Natural killer cell (primary cell): ENCODE measurements around the gene ATMIN. TPM values are rescaled to one million over a fixed set of nuclear protein-coding genes. Genes with fewer than 3 reads are reported as not detected.

ENCODE experiments used
- ATAC-seq, 3 donors: fragments of 150-1000 bp in 2 of 3; fragments of 200-7000 bp in 1 of 3; cut with Tn5 transposase; 1 replicate in 1 of 3; 2 replicates in 2 of 3; pipeline ENCODE4 v1.10.0; 2021; ENCODE audit warnings: mild to moderate bottlenecking in 2 of 3, moderate library complexity in 2 of 3
- DNase-seq, 2 donors: peaks; one replicate each; pipeline versions ENCODE4 v3.0.0 to v3.0.0-alpha.2; 2013 to 2021; ENCODE audit warnings: mixed read lengths in 1 of 2
- H3K27ac ChIP-seq: one replicate; pipeline ENCODE4 v1.5.1; 2013; ENCODE audit warnings: mild to moderate bottlenecking, low read length
- H3K27me3 ChIP-seq: one replicate; pipeline ENCODE4 v1.6.1; 2013; ENCODE audit warnings: low read length; ENCODE audit not compliant: control insufficient read depth, insufficient read depth
- H3K36me3 ChIP-seq: one replicate; pipeline ENCODE4 v1.6.1; 2013; ENCODE audit warnings: low read length; ENCODE audit not compliant: control insufficient read depth, insufficient read depth
- H3K4me1 ChIP-seq: one replicate; pipeline ENCODE4 v1.6.1; 2013; ENCODE audit warnings: low read length; ENCODE audit not compliant: control insufficient read depth, insufficient read depth
- H3K4me3 ChIP-seq: one replicate; pipeline ENCODE4 v1.5.1; 2013; ENCODE audit warnings: low read length
- H3K9me3 ChIP-seq: one replicate; pipeline ENCODE4 v1.6.1; 2013; ENCODE audit warnings: low read length; ENCODE audit not compliant: control insufficient read depth, insufficient read depth
- H3K27ac Mint-ChIP-seq, 2 donors: one replicate each; pipeline ENCODE4 v1.8.0; 2022; ENCODE audit warnings: mild to moderate bottlenecking in 2 of 2, mixed read lengths in 2 of 2, moderate library complexity in 1 of 2
- H3K27me3 Mint-ChIP-seq, 2 donors: one replicate each; pipeline ENCODE4 v1.8.0; 2022; ENCODE audit warnings: low read depth in 2 of 2, mixed read lengths in 2 of 2
- H3K36me3 Mint-ChIP-seq: one replicate; pipeline ENCODE4 v1.8.0; 2022; ENCODE audit warnings: mixed read lengths
- H3K4me1 Mint-ChIP-seq, 2 donors: one replicate each; pipeline ENCODE4 v1.8.0; 2022; ENCODE audit warnings: mixed read lengths in 2 of 2
- H3K4me3 Mint-ChIP-seq: one replicate; pipeline ENCODE4 v1.8.0; 2022; ENCODE audit warnings: mild to moderate bottlenecking, moderate library complexity, mixed read lengths
- H3K9me3 Mint-ChIP-seq, 2 donors: one replicate each; pipeline ENCODE4 v1.8.0; 2022; ENCODE audit warnings: mixed read lengths in 2 of 2
- CTCF ChIP-seq: fragments of 200-600 bp; IDR thresholded peaks from one replicate; pipeline ENCODE4 v1.8.0; 2022; ENCODE audit warnings: antibody characterized with exemption
- WGBS: methylation state at CpG from one replicate; pipeline ENCODE4 v1.1.7; 2013; ENCODE audit warnings: missing lambda C conversion rate; ENCODE audit not compliant: insufficient coverage; 5-methylcytosine and 5-hydroxymethylcytosine counted together
- intact Hi-C: fragments of 100-400 bp; cut with micrococcal nuclease; formaldehyde crosslinking; loops from one replicate; pipeline ENCODE4 v1.14.2; 2022
- total RNA-seq, 4 donors: library from RNA; stranded (reverse); fragments of 120-200 nt in 1 of 4; gene quantifications; one replicate each; pipeline versions ENCODE4 v1.2.3 to v1.2.4, GENCODE V29; 2013 to 2022

The ATMIN gene
- total RNA-seq, 3 donors from 2014 or later (not counting 1 experiment from before 2014, with no cell fraction given) = 35.3 to 51.8 (median 39.9) TPM

GRCh38 chr16:81012974-81013373 is 22.7 kb upstream of the ATMIN start:
- H3K36me3 Mint-ChIP-seq = no peaks in the 10 kb centered on the region

GRCh38 chr16:81014672-81015071 is 21.0 kb upstream of the ATMIN start:
- TF ChIP-seq CTCF = no peak
- no peak for DNase-seq
- Histone ChIP-seq H3K27me3 (no peaks in the 10 kb centered on the region), H3K36me3 (peaks cover 2% of the 10 kb centered on the region), H3K27ac (no peak overlapping the region), H3K9me3 (no peaks in the 10 kb centered on the region), H3K4me1 (no peaks in the 10 kb centered on the region), H3K4me3 (no peak overlapping the region)
- 95% methylated on average over 2 of the region's 2 CpGs for WGBS
- H3K36me3 Mint-ChIP-seq = no peaks in the 10 kb centered on the region
- no peaks in the 10 kb centered on the region for H3K27me3 Mint-ChIP-seq
- no peak overlapping the region for H3K4me3 Mint-ChIP-seq
- H3K27ac Mint-ChIP-seq = no peak overlapping the region
- no peaks in the 10 kb centered on the region for H3K9me3 Mint-ChIP-seq
- H3K4me1 Mint-ChIP-seq = no peaks in the 10 kb centered on the region
- intact Hi-C loops = no loop called here
- ATAC-seq = no peak

More at GRCh38 chr16:81012974-81013373, 22.7 kb upstream of the ATMIN start:
- Mint-ChIP-seq H3K4me1 (no peaks in the 10 kb centered on the region), H3K4me3 (no peak overlapping the region), H3K27ac (no peak overlapping the region), H3K27me3 (no peaks in the 10 kb centered on the region), H3K9me3 (no peaks in the 10 kb centered on the region)
- 94% methylated on average over 3 of the region's 3 CpGs for WGBS
- intact Hi-C loops = no loop called here
- Histone ChIP-seq H3K36me3 (peaks cover 2% of the 10 kb centered on the region), H3K27ac (no peak overlapping the region), H3K4me1 (peaks cover 5% of the 10 kb centered on the region), H3K4me3 (no peak overlapping the region), H3K9me3 (no peaks in the 10 kb centered on the region), H3K27me3 (no peaks in the 10 kb centered on the region)
- DNase-seq (no peak), ATAC-seq (no peak)
- no peak for TF ChIP-seq CTCF

GRCh38 chr16:81018496-81018895 is 17.1 kb upstream of the ATMIN start:
- no peak overlapping the region for H3K27ac ChIP-seq
- H3K27me3 Mint-ChIP-seq = no peaks in the 10 kb centered on the region
- H3K4me3 ChIP-seq = no peak overlapping the region
- no peak overlapping the region for H3K4me3 Mint-ChIP-seq
- no peak for ATAC-seq
- H3K36me3 Mint-ChIP-seq = no peaks in the 10 kb centered on the region
- H3K9me3 ChIP-seq = no peaks in the 10 kb centered on the region
- intact Hi-C loops = no loop called here
- H3K36me3 ChIP-seq = peaks cover 5% of the 10 kb centered on the region
- H3K4me1 ChIP-seq = no peaks in the 10 kb centered on the region
- 94% methylated on average over 2 of the region's 2 CpGs for WGBS
- H3K4me1 Mint-ChIP-seq = no peaks in the 10 kb centered on the region
- H3K27ac Mint-ChIP-seq = no peak overlapping the region
- TF ChIP-seq CTCF = no peak
- DNase-seq = no peak
- no peaks in the 10 kb centered on the region for H3K9me3 Mint-ChIP-seq
- H3K27me3 ChIP-seq = no peaks in the 10 kb centered on the region

GRCh38 chr16:81026429-81026828 is 9.2 kb upstream of the ATMIN start:
- Histone ChIP-seq H3K27me3 (no peaks in the 10 kb centered on the region), H3K4me1 (no peaks in the 10 kb centered on the region), H3K9me3 (no peaks in the 10 kb centered on the region), H3K4me3 (no peak overlapping the region), H3K27ac (no peak overlapping the region), H3K36me3 (no peaks in the 10 kb centered on the region)
- Mint-ChIP-seq H3K36me3 (no peaks in the 10 kb centered on the region), H3K4me1 (no peaks in the 10 kb centered on the region), H3K27ac (no peak overlapping the region), H3K9me3 (no peaks in the 10 kb centered on the region), H3K4me3 (no peak overlapping the region), H3K27me3 (no peaks in the 10 kb centered on the region)
- no peak for TF ChIP-seq CTCF
- intact Hi-C loops = no loop called here
- ATAC-seq (no peak), DNase-seq (no peak)
- no CpG with 5 or more reads among the region's 4 CpGs for WGBS
